Mesenchymal stem cell (in vitro differentiated cells and primary cell): ENCODE data around the gene NPY4R2.
A peak's percentile ranks its signal among the peaks of the same experiment; 100 is the strongest.
"Not testable (repeated sequence)": the region's sequence is repeated elsewhere in the genome, so short reads cannot be mapped to it uniquely, and the experiment has no call there.

Experiments
- DNase-seq: peaks from one replicate; pipeline ENCODE4 v3.0.0-alpha.2; 2013
- H2AFZ ChIP-seq: one replicate; pipeline ENCODE4 v1.6.1; 2013; ENCODE audit warnings: low read depth, mild to moderate bottlenecking, control low read depth, inconsistent platforms, low read length, moderate library complexity
- H2AK5ac ChIP-seq: 2 replicates; pipeline ENCODE4 v1.6.1; 2013; ENCODE audit warnings: low read length, moderate library complexity, mild to moderate bottlenecking, inconsistent platforms; ENCODE audit not compliant: severe bottlenecking
- H2BK120ac ChIP-seq: one replicate; pipeline ENCODE4 v1.6.1; 2013; ENCODE audit warnings: low read depth, mild to moderate bottlenecking, inconsistent platforms, low read length, moderate library complexity
- H2BK12ac ChIP-seq, 2 experiments: one replicate each; pipeline ENCODE4 v1.6.1; 2013; ENCODE audit warnings: inconsistent platforms in 2 of 2, low read length in 2 of 2, mild to moderate bottlenecking in 2 of 2, moderate library complexity in 2 of 2, control low read depth in 1 of 2
- H2BK15ac ChIP-seq: one replicate; pipeline ENCODE4 v1.6.1; 2013; ENCODE audit warnings: mild to moderate bottlenecking, low read depth, inconsistent platforms; ENCODE audit not compliant: poor library complexity, severe bottlenecking
- H2BK5ac ChIP-seq: 2 replicates; pipeline ENCODE4 v1.6.1; 2013; ENCODE audit warnings: low read depth, mild to moderate bottlenecking, low read length, control low read depth, inconsistent platforms; ENCODE audit not compliant: poor library complexity, severe bottlenecking
- H3K14ac ChIP-seq, 2 experiments: one replicate each; pipeline ENCODE4 v1.6.1; 2013; ENCODE audit warnings: inconsistent platforms in 2 of 2, low read length in 2 of 2, control low read depth in 1 of 2, mild to moderate bottlenecking in 1 of 2, moderate library complexity in 1 of 2
- H3K18ac ChIP-seq, 2 experiments: one replicate each; pipeline ENCODE4 v1.6.1; 2013; ENCODE audit warnings: inconsistent platforms in 2 of 2, low read length in 2 of 2, control low read depth in 1 of 2, low read depth in 1 of 2, mild to moderate bottlenecking in 1 of 2
- H3K23ac ChIP-seq, 2 experiments: one replicate each; pipeline ENCODE4 v1.6.1; 2013; ENCODE audit warnings: inconsistent platforms in 2 of 2, low read length in 2 of 2, mild to moderate bottlenecking in 2 of 2, moderate library complexity in 2 of 2, control low read depth in 1 of 2
- H3K27ac ChIP-seq: 2 replicates; pipeline ENCODE4 v1.5.1; 2013; ENCODE audit warnings: mild to moderate bottlenecking, moderate library complexity, low read length, control low read depth, inconsistent platforms; ENCODE audit not compliant: poor library complexity, severe bottlenecking
- H3K27me3 ChIP-seq, 2 experiments: 2 replicates each; pipeline versions ENCODE4 v1.6.1 to v1.7.0; 2013; ENCODE audit warnings: low read length in 2 of 2, mild to moderate bottlenecking in 2 of 2, moderate library complexity in 2 of 2, control low read depth in 1 of 2, inconsistent platforms in 1 of 2; ENCODE audit not compliant: control insufficient read depth in 1 of 2, insufficient read depth in 1 of 2
- H3K36me3 ChIP-seq, 2 experiments: 2 replicates each; pipeline versions ENCODE4 v1.6.1 to v1.7.0; 2013; ENCODE audit warnings: low read length in 2 of 2, control low read depth in 1 of 2, inconsistent platforms in 1 of 2, low read depth in 1 of 2, mild to moderate bottlenecking in 1 of 2; ENCODE audit not compliant: insufficient read depth in 2 of 2, control insufficient read depth in 1 of 2
- H3K4ac ChIP-seq, 2 experiments: one replicate each; pipeline ENCODE4 v1.6.1; 2013; ENCODE audit warnings: inconsistent platforms in 2 of 2, low read length in 2 of 2, mild to moderate bottlenecking in 2 of 2, moderate library complexity in 2 of 2, control low read depth in 1 of 2, low read depth in 1 of 2
- H3K4me1 ChIP-seq: 2 replicates; pipeline ENCODE4 v1.6.1; 2013; ENCODE audit warnings: low read depth, low read length, control low read depth; ENCODE audit not compliant: control insufficient read depth, insufficient read depth
- H3K4me2 ChIP-seq: 2 replicates; pipeline ENCODE4 v1.6.1; 2013; ENCODE audit warnings: low read length, mild to moderate bottlenecking, inconsistent platforms; ENCODE audit not compliant: poor library complexity, severe bottlenecking
- H3K4me3 ChIP-seq, 2 experiments: 2 replicates each; pipeline versions ENCODE4 v1.5.1 to v1.7.0; 2013; ENCODE audit warnings: low read length in 2 of 2, mild to moderate bottlenecking in 2 of 2, control low read depth in 1 of 2, low read depth in 1 of 2; ENCODE audit not compliant: insufficient read depth in 1 of 2
- H3K79me1 ChIP-seq: replicated peaks from 2 replicates; pipeline ENCODE4 v1.6.1; 2013; ENCODE audit warnings: mild to moderate bottlenecking, control low read depth, low read length, inconsistent platforms; ENCODE audit not compliant: poor library complexity, severe bottlenecking
- H3K9ac ChIP-seq: 2 replicates; pipeline ENCODE4 v1.7.0; 2013; ENCODE audit warnings: mild to moderate bottlenecking, low read length, moderate library complexity
- H3K9me3 ChIP-seq: 2 replicates; pipeline ENCODE4 v1.7.0; 2013; ENCODE audit warnings: mild to moderate bottlenecking, low read length; ENCODE audit not compliant: control insufficient read depth
- H4K8ac ChIP-seq: one replicate; pipeline ENCODE4 v1.6.1; 2013; ENCODE audit warnings: inconsistent platforms, mild to moderate bottlenecking, low read length, moderate library complexity
- H4K91ac ChIP-seq: one replicate; pipeline ENCODE4 v1.6.1; 2013; ENCODE audit warnings: mild to moderate bottlenecking, low read length, inconsistent platforms
- WGBS: methylation state at CpG from one replicate; pipeline ENCODE4 v1.1.7; 2013; ENCODE audit warnings: mixed read lengths; 5-methylcytosine and 5-hydroxymethylcytosine counted together

NPY4R2 gene

GRCh38 chr10:47943328-47943727 is 24.9 kb downstream of the NPY4R2 start:
- H4K8ac ChIP-seq, H2BK12ac ChIP-seq, H2AFZ ChIP-seq, H3K4me2 ChIP-seq, H3K27me3 ChIP-seq, H3K23ac ChIP-seq, H2BK5ac ChIP-seq, H3K27ac ChIP-seq, H3K14ac ChIP-seq, H3K79me1 ChIP-seq, H3K9me3 ChIP-seq, H2BK120ac ChIP-seq, H2AK5ac ChIP-seq, H3K4me1 ChIP-seq, H3K18ac ChIP-seq, H3K4me3 ChIP-seq, H3K9ac ChIP-seq, H4K91ac ChIP-seq, H3K36me3 ChIP-seq, H2BK15ac ChIP-seq, DNase-seq, H3K4ac ChIP-seq: not testable (repeated sequence)
- WGBS, result no CpG with 5 or more reads among the region's 4 CpGs

GRCh38 chr10:47947424-47947823 is 29.0 kb downstream of the NPY4R2 start:
- H2AFZ ChIP-seq, H4K8ac ChIP-seq, H3K4ac ChIP-seq, H3K9ac ChIP-seq, H3K18ac ChIP-seq, H3K27me3 ChIP-seq, H3K14ac ChIP-seq, H2BK5ac ChIP-seq, H2BK15ac ChIP-seq, H3K4me3 ChIP-seq, H3K36me3 ChIP-seq, H3K27ac ChIP-seq, H2BK120ac ChIP-seq, H2BK12ac ChIP-seq, H3K23ac ChIP-seq, H3K79me1 ChIP-seq, H3K4me2 ChIP-seq, H3K9me3 ChIP-seq, H4K91ac ChIP-seq, DNase-seq, H2AK5ac ChIP-seq, H3K4me1 ChIP-seq: not testable (repeated sequence)
- WGBS, result no CpG with 5 or more reads among the region's 1 CpG

GRCh38 chr10:47957158-47957557 is 38.7 kb downstream of the NPY4R2 start:
- H2BK120ac ChIP-seq, H3K9ac ChIP-seq, H3K23ac ChIP-seq, H2AFZ ChIP-seq, H4K91ac ChIP-seq, DNase-seq, H3K4me3 ChIP-seq, H3K4me2 ChIP-seq, H4K8ac ChIP-seq, H3K9me3 ChIP-seq, H3K4ac ChIP-seq, H3K79me1 ChIP-seq, H2BK15ac ChIP-seq, H2BK12ac ChIP-seq, H3K18ac ChIP-seq, H2AK5ac ChIP-seq, H3K4me1 ChIP-seq, H3K36me3 ChIP-seq, H3K27ac ChIP-seq, H2BK5ac ChIP-seq, H3K27me3 ChIP-seq: not testable (repeated sequence)
- H3K14ac ChIP-seq, result peak overlapping the region in 1 of 2 experiments; percentile 32
- WGBS, result 64% methylated on average over 4 of the region's 8 CpGs

GRCh38 chr10:47959677-47960076 is 41.2 kb downstream of the NPY4R2 start:
- H3K9ac ChIP-seq, H3K23ac ChIP-seq, H2BK5ac ChIP-seq, H3K27me3 ChIP-seq, H3K9me3 ChIP-seq, H3K36me3 ChIP-seq, H3K79me1 ChIP-seq, DNase-seq, H3K18ac ChIP-seq, H3K4me2 ChIP-seq, H4K91ac ChIP-seq, H3K14ac ChIP-seq, H2AK5ac ChIP-seq, H2BK120ac ChIP-seq, H2AFZ ChIP-seq, H3K4ac ChIP-seq, H3K4me1 ChIP-seq, H2BK15ac ChIP-seq, H3K4me3 ChIP-seq, H4K8ac ChIP-seq, H3K27ac ChIP-seq, H2BK12ac ChIP-seq: not testable (repeated sequence)
- WGBS, result 100% methylated on average over 1 of the region's 5 CpGs
